HS-5 (cell line): Measurements from ENCODE around the gene EIF3F.

Experiments
- DNase-seq: peaks from one replicate; pipeline ENCODE4 v3.0.0-alpha.2; 2012; ENCODE audit warnings: low read depth

The EIF3F gene

GRCh38 chr11:8040261-8040920 is 53.3 kb downstream of the EIF3F start:
- DNase-seq: no peak

- no peak for DNase-seq
Measured at GRCh38 chr11:8040921-8041285, 53.8 kb downstream of the EIF3F start.

GRCh38 chr11:8041576-8041975 is 54.4 kb downstream of the EIF3F start:
- DNase-seq: no peak

- no peak for DNase-seq
Measured at GRCh38 chr11:8043756-8044155, 56.6 kb downstream of the EIF3F start.

- no peak for DNase-seq
Measured at GRCh38 chr11:8045839-8046238, 58.7 kb downstream of the EIF3F start.

- no peak for DNase-seq
Measured at GRCh38 chr11:8047382-8047781, 60.2 kb downstream of the EIF3F start.

GRCh38 chr11:8049084-8049483 is 61.9 kb downstream of the EIF3F start:
- DNase-seq: no peak
